Naive thymus-derived CD4-positive, alpha-beta T cell (primary cell): Measurements from ENCODE around the gene MBD6. TPM values are rescaled to one million over a fixed set of nuclear protein-coding genes. Genes with fewer than 3 reads are reported as not detected.

Source experiments
- ATAC-seq: fragments of 150-1000 bp; cut with Tn5 transposase; 2 replicates; pipeline ENCODE4 v1.10.0; 2021; ENCODE audit warnings: mild to moderate bottlenecking, moderate library complexity
- CTCF ChIA-PET: fragments of 350-600 bp; sonication (Branson Sonifier 250); formaldehyde crosslinking; loops from one replicate; lab custom pipeline; 2021; ENCODE audit warnings: antibody characterized with exemption; lab: Charles Lee
- POLR2A ChIA-PET: fragments of 350-600 bp; sonication (Branson Sonifier 250); formaldehyde crosslinking; loops from one replicate; lab custom pipeline; 2021; ENCODE audit warnings: antibody characterized with exemption, inconsistent platforms; lab: Charles Lee
- DNase-seq, 9 donors: peaks; one replicate each; pipeline versions ENCODE4 v3.0.0 to v3.0.0-alpha.2; 2020 to 2022; ENCODE audit warnings: mixed read lengths in 1 of 9
- H3K27ac ChIP-seq: one replicate; pipeline ENCODE4 v1.7.0; 2013; ENCODE audit warnings: mild to moderate bottlenecking, low read depth, low read length, moderate library complexity
- H3K27me3 ChIP-seq, 2 donors: one replicate each; pipeline ENCODE4 v1.7.0; 2013; ENCODE audit warnings: low read length in 2 of 2, mild to moderate bottlenecking in 2 of 2, moderate library complexity in 2 of 2; ENCODE audit not compliant: control insufficient read depth in 2 of 2, insufficient read depth in 2 of 2
- H3K36me3 ChIP-seq, 3 experiments: 1 replicate in 2 of 3; 2 replicates in 1 of 3; pipeline ENCODE4 v1.7.0; 2013; ENCODE audit warnings: low read length in 3 of 3, mild to moderate bottlenecking in 3 of 3, moderate library complexity in 1 of 3; ENCODE audit not compliant: insufficient read depth in 3 of 3, control insufficient read depth in 2 of 3
- H3K4me1 ChIP-seq, 2 donors: one replicate each; pipeline ENCODE4 v1.7.0; 2013; ENCODE audit warnings: low read length in 2 of 2, mild to moderate bottlenecking in 2 of 2, moderate library complexity in 1 of 2; ENCODE audit not compliant: control insufficient read depth in 2 of 2, insufficient read depth in 2 of 2
- H3K4me3 ChIP-seq: 2 replicates; pipeline ENCODE4 v1.7.0; 2013; ENCODE audit warnings: mild to moderate bottlenecking, low read length
- H3K9me3 ChIP-seq, 3 experiments: 1 replicate in 2 of 3; 2 replicates in 1 of 3; pipeline ENCODE4 v1.7.0; 2013; ENCODE audit warnings: low read length in 3 of 3; ENCODE audit not compliant: control insufficient read depth in 2 of 3
- H3K27ac Mint-ChIP-seq, 9 donors: one replicate each; pipeline ENCODE4 v1.8.0; 2020 to 2022; ENCODE audit warnings: mixed read lengths in 9 of 9, mild to moderate bottlenecking in 8 of 9, moderate library complexity in 5 of 9, inconsistent platforms in 2 of 9
- H3K27me3 Mint-ChIP-seq, 5 donors: one replicate each; pipeline ENCODE4 v1.8.0; 2021 to 2022; ENCODE audit warnings: mixed read lengths in 5 of 5, mild to moderate bottlenecking in 1 of 5
- H3K36me3 Mint-ChIP-seq, 5 donors: one replicate each; pipeline ENCODE4 v1.8.0; 2020 to 2022; ENCODE audit warnings: mixed read lengths in 5 of 5, mild to moderate bottlenecking in 3 of 5, inconsistent platforms in 1 of 5
- H3K4me1 Mint-ChIP-seq, 7 donors: one replicate each; pipeline ENCODE4 v1.8.0; 2020 to 2022; ENCODE audit warnings: mixed read lengths in 7 of 7, mild to moderate bottlenecking in 3 of 7, inconsistent platforms in 1 of 7
- H3K4me3 Mint-ChIP-seq, 10 donors: one replicate each; pipeline ENCODE4 v1.8.0; 2020 to 2022; ENCODE audit warnings: mild to moderate bottlenecking in 10 of 10, mixed read lengths in 10 of 10, moderate library complexity in 6 of 10, inconsistent platforms in 2 of 10
- H3K9me3 Mint-ChIP-seq, 11 donors: one replicate each; pipeline ENCODE4 v1.8.0; 2020 to 2022; ENCODE audit warnings: mixed read lengths in 11 of 11, mild to moderate bottlenecking in 4 of 11, inconsistent platforms in 1 of 11, moderate library complexity in 1 of 11
- intact Hi-C, 2 donors: fragments of 100-400 bp; cut with micrococcal nuclease; formaldehyde crosslinking; loops; one replicate each; pipeline ENCODE4 v1.15.1; 2023
- polyA plus RNA-seq, 2 donors: library from polyadenylated mRNA; unstranded; fragments of 300-500 nt; fragmentation: Illumina TruSeq; gene quantifications; one replicate each; pipeline ENCODE4 v1.2.3, GENCODE V29; 2021
- total RNA-seq, 6 experiments: library from RNA in 5 of 6; stranded (reverse) in 5 of 6; gene quantifications; 1 replicate in 5 of 6; 2 replicates in 1 of 6; pipeline ENCODE4 v1.2.3 and lab custom pipeline; 2021 to 2026

MBD6 gene
- total and polyA plus RNA-seq, 7 experiments from 2014 or later: 0.50 to 127 (median 108) TPM

GRCh38 chr12:57549909-57550640, 27.5 kb downstream of the MBD6 start, which contains the start of gene KIF5A:
Gene KIF5A, plus strand, starts transcription at chr12:57550044. Its CDS starts 228 bp downstream, at chr12:57550272.
- Mint-ChIP-seq H3K36me3 (no peaks in the 10 kb centered on the region), H3K27me3 (peaks cover 0 to 33% (median 6%) of the 10 kb centered on the region in 5 donors), H3K27ac (peak within 1 kb of the TSS in 3 of 9 donors; percentile 31 to 77 (median 71)), H3K4me1 (peaks cover 22 to 50% (median 41%) of the 10 kb centered on the region in 7 donors), H3K9me3 (no peaks in the 10 kb centered on the region), H3K4me3 (peak within 1 kb of the TSS; percentile 61 to 83 (median 77))
- DNase-seq (peak; percentile 25 to 76 (median 47)), ATAC-seq (peak; percentile 53)
- H3K36me3 ChIP-seq: peaks cover 0 to 4% (median 0%) of the 10 kb centered on the region in 3 experiments
- CTCF ChIA-PET: no interaction called here
- H3K4me1 ChIP-seq: peaks cover 10 to 16% of the 10 kb centered on the region in 2 donors
- no peaks in the 10 kb centered on the region for H3K27me3 ChIP-seq
- POLR2A ChIA-PET: no interaction called here
- intact Hi-C loops: no loop called here
- H3K4me3 ChIP-seq: peak within 1 kb of the TSS; percentile 59
- peak within 1 kb of the TSS; percentile 47 for H3K27ac ChIP-seq
- H3K9me3 ChIP-seq: no peaks in the 10 kb centered on the region

DNA sequence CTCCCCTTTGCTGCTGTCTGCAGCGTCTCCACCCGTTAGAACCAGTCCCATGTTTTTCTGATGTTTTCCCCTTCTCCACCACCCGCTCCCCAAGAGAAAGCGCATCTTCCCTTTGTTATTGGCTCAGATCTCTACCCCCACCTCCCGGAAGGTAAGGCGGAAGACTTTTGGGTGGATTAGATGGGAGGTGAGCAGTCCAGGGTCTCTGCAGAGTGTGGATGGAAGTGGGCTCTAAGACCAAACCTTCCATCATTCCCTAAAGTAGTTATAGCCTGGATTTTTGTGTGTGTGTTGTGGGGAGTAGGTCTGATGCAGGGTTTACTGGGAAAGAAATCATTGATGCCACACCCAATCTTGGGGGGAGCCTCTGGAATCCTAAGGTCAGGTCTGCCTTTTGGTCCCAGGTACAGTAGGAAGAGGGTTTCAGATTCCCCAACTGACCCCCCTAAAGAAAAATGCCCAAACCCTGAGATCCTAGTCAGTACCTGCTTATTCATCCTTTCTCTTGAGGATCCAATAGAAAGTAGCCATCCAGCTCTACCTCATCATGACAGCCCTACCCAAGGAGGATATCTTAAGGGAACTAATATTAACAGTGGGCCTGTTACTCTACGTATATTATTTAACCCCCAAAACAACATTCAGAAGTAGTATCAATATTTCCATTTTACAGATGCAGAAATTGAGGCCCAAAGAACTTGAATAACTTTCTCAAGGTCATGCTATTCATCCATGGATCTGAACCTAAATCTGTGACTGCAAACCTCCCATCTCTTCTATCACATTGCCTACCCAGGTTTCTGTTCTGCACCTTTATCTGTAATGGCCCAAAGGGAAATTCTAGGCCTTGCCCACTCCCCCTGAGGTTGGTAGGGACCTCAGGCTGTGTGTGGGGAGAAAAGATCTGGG, 28.3 kb downstream of the MBD6 start:
- H3K36me3 ChIP-seq: peaks cover 0 to 4% (median 0%) of the 10 kb centered on the region in 3 experiments
- H3K36me3 Mint-ChIP-seq: no peaks in the 10 kb centered on the region
- no peak overlapping the region for H3K27ac ChIP-seq
- DNase-seq (no peak), ATAC-seq (no peak)
- ChIA-PET CTCF (interaction anchor here (1.5 kb wide), 1 partner anchor 32 kb away, joined by 3 read pairs; no protein-coding TSS in a partner anchor), POLR2A (no interaction called here)
- peaks cover 8 to 14% of the 10 kb centered on the region in 2 donors for H3K4me1 ChIP-seq
- H3K27me3 Mint-ChIP-seq: peaks cover 0 to 33% (median 6%) of the 10 kb centered on the region in 5 donors
- H3K27ac Mint-ChIP-seq: peak overlapping the region in 3 of 9 donors; percentile 11 to 31 (median 15)
- no peak overlapping the region for H3K4me3 ChIP-seq
- H3K4me3 Mint-ChIP-seq: peak overlapping the region; percentile 46 to 83 (median 77)
- peaks cover 14 to 42% (median 33%) of the 10 kb centered on the region in 7 donors for H3K4me1 Mint-ChIP-seq
- intact Hi-C loops: no loop called here
- no peaks in the 10 kb centered on the region for H3K9me3 ChIP-seq
- H3K9me3 Mint-ChIP-seq: no peaks in the 10 kb centered on the region
- H3K27me3 ChIP-seq: no peaks in the 10 kb centered on the region

- Histone ChIP-seq H3K27me3 (no peaks in the 10 kb centered on the region), H3K4me1 (peaks cover 0 to 8% of the 10 kb centered on the region in 2 donors), H3K9me3 (no peaks in the 10 kb centered on the region), H3K36me3 (peaks cover 0 to 2% (median 0%) of the 10 kb centered on the region in 3 experiments), H3K27ac (no peak overlapping the region), H3K4me3 (no peak overlapping the region)
- ChIA-PET POLR2A (interaction anchor here (0.8 kb wide), 1 partner anchor 19 kb away, joined by 5 read pairs; no protein-coding TSS in a partner anchor), CTCF (interaction anchor here (1.5 kb wide), 1 partner anchor 31 kb away, joined by 3 read pairs; no protein-coding TSS in a partner anchor)
- no peak for DNase-seq
- H3K27me3 Mint-ChIP-seq: peaks cover 0 to 33% (median 6%) of the 10 kb centered on the region in 5 donors
- H3K36me3 Mint-ChIP-seq: no peaks in the 10 kb centered on the region
- peaks cover 7 to 34% (median 27%) of the 10 kb centered on the region in 7 donors for H3K4me1 Mint-ChIP-seq
- intact Hi-C loops: no loop called here
- peak overlapping the region in 5 of 10 donors; percentile 10 to 81 (median 38) for H3K4me3 Mint-ChIP-seq
- ATAC-seq: no peak
- H3K27ac Mint-ChIP-seq: peak overlapping the region in 1 of 9 donors; percentile 15
- H3K9me3 Mint-ChIP-seq: no peaks in the 10 kb centered on the region
Measured at GRCh38 chr12:57551637-57552305, 29.1 kb downstream of the MBD6 start.

GRCh38 chr12:57552306-57552651, 29.7 kb downstream of the MBD6 start:
- no peak overlapping the region for H3K4me3 Mint-ChIP-seq
- ATAC-seq: no peak
- H3K4me1 Mint-ChIP-seq: peaks cover 3 to 30% (median 24%) of the 10 kb centered on the region in 7 donors
- Histone ChIP-seq H3K9me3 (no peaks in the 10 kb centered on the region), H3K36me3 (no peaks in the 10 kb centered on the region), H3K27ac (no peak overlapping the region), H3K4me3 (no peak overlapping the region), H3K27me3 (no peaks in the 10 kb centered on the region), H3K4me1 (peaks cover 0 to 6% of the 10 kb centered on the region in 2 donors)
- no peak overlapping the region for H3K27ac Mint-ChIP-seq
- POLR2A ChIA-PET: interaction anchor here (0.8 kb wide), 1 partner anchor 19 kb away, joined by 5 read pairs; no protein-coding TSS in a partner anchor
- intact Hi-C loops: no loop called here
- CTCF ChIA-PET: interaction anchor here (1.5 kb wide), 1 partner anchor 31 kb away, joined by 3 read pairs; no protein-coding TSS in a partner anchor
- peaks cover 0 to 30% (median 6%) of the 10 kb centered on the region in 5 donors for H3K27me3 Mint-ChIP-seq
- no peaks in the 10 kb centered on the region for H3K36me3 Mint-ChIP-seq
- DNase-seq: no peak
- no peaks in the 10 kb centered on the region for H3K9me3 Mint-ChIP-seq

- Histone ChIP-seq H3K27me3 (no peaks in the 10 kb centered on the region), H3K27ac (no peak overlapping the region), H3K9me3 (no peaks in the 10 kb centered on the region), H3K36me3 (no peaks in the 10 kb centered on the region), H3K4me1 (peaks cover 0 to 3% of the 10 kb centered on the region in 2 donors), H3K4me3 (no peak overlapping the region)
- Mint-ChIP-seq H3K36me3 (no peaks in the 10 kb centered on the region), H3K27ac (no peak overlapping the region), H3K9me3 (no peaks in the 10 kb centered on the region), H3K4me1 (peaks cover 0 to 24% (median 19%) of the 10 kb centered on the region in 7 donors), H3K4me3 (peak overlapping the region in 1 of 10 donors; percentile 45), H3K27me3 (peaks cover 0 to 28% (median 6%) of the 10 kb centered on the region in 5 donors)
- POLR2A ChIA-PET: interaction anchor here (0.5 to 0.8 kb wide), 2 partner anchors 18 to 225 kb away, joined by 3 to 5 read pairs; no protein-coding TSS in a partner anchor
- no peak for ATAC-seq
- intact Hi-C loops: no loop called here
- DNase-seq: no peak
- CTCF ChIA-PET: no interaction called here
Measured at GRCh38 chr12:57552835-57553313, 30.2 kb downstream of the MBD6 start.
